Ovary (tissue), 3 donors: ENCODE data around the gene ANLN.

Experiments used
- CTCF ChIP-seq, 3 donors: fragments of 450-650 bp in 2 of 3; fragments of 200-600 bp in 1 of 3; IDR thresholded peaks; one replicate each; pipeline versions ENCODE4 v1.5.1 to v1.8.0; 2016 to 2022; ENCODE audit warnings: antibody characterized with exemption in 3 of 3, mild to moderate bottlenecking in 1 of 3
- EP300 ChIP-seq: sonication (generic); formaldehyde crosslinking; IDR thresholded peaks from one replicate; pipeline ENCODE4 v1.6.1; 2017; ENCODE audit warnings: antibody characterized with exemption
- POLR2A ChIP-seq: fragments of 450-650 bp; IDR thresholded peaks from one replicate; pipeline ENCODE4 v1.6.1; 2017; ENCODE audit warnings: antibody characterized with exemption, mild to moderate bottlenecking, moderate library complexity
- donor health status: DM: no; HTN: no; CAD: no.

- TF ChIP-seq POLR2A, result no peak
- TF ChIP-seq CTCF (IDR thresholded peaks at IDR 0.05), result no peak
- TF ChIP-seq EP300, result no peak
Observed at GRCh38 chr7:36355490-36355889, 34.2 kb upstream of the ANLN start.
